CD14-positive monocyte (primary cell): Measurements from ENCODE around the gene ELMO3. TPM values are rescaled to one million over a fixed set of nuclear protein-coding genes. Genes with fewer than 3 reads are reported as not detected.

ENCODE experiments used
- DNase-seq, 3 donors: peaks; one replicate each; pipeline ENCODE4 v3.0.0-alpha.2; 2011 to 2022
- H2AFZ ChIP-seq: 2 replicates; pipeline ENCODE4 v1.6.0; 2012; ENCODE audit warnings: mild to moderate bottlenecking, low read depth, low read length, inconsistent platforms; ENCODE audit not compliant: insufficient read depth, poor library complexity, severe bottlenecking
- H3K27ac ChIP-seq, 2 donors: 1 replicate in 1 of 2; 2 replicates in 1 of 2; pipeline ENCODE4 v1.5.1; 2012 to 2013; ENCODE audit warnings: low read length in 2 of 2, control low read depth in 1 of 2, inconsistent platforms in 1 of 2, low read depth in 1 of 2, mild to moderate bottlenecking in 1 of 2
- H3K27me3 ChIP-seq, 2 donors: one replicate each; pipeline versions ENCODE4 v1.6.0 to v1.6.1; 2011 to 2013; ENCODE audit warnings: low read length in 2 of 2; ENCODE audit not compliant: control insufficient read depth in 2 of 2, insufficient read depth in 2 of 2
- H3K36me3 ChIP-seq, 2 donors: replicated peaks in 1 of 2; 1 replicate in 1 of 2; 2 replicates in 1 of 2; pipeline versions ENCODE4 v1.5.1 to v1.6.1; 2012 to 2013; ENCODE audit warnings: low read length in 2 of 2, control low read depth in 1 of 2, inconsistent platforms in 1 of 2, mild to moderate bottlenecking in 1 of 2; ENCODE audit not compliant: insufficient read depth in 2 of 2, control insufficient read depth in 1 of 2
- H3K4me1 ChIP-seq, 2 donors: 1 replicate in 1 of 2; 2 replicates in 1 of 2; pipeline versions ENCODE4 v1.5.1 to v1.6.1; 2012 to 2013; ENCODE audit warnings: low read length in 2 of 2, control low read depth in 1 of 2, inconsistent platforms in 1 of 2, mild to moderate bottlenecking in 1 of 2, moderate library complexity in 1 of 2; ENCODE audit not compliant: insufficient read depth in 2 of 2, control insufficient read depth in 1 of 2
- H3K4me2 ChIP-seq: replicated peaks from 2 replicates; pipeline ENCODE3; 2012; ENCODE audit warnings: low read length, moderate library complexity, mild to moderate bottlenecking; ENCODE audit not compliant: poor library complexity, severe bottlenecking; ENCODE audit errors: extremely low read depth
- H3K4me3 ChIP-seq, 3 experiments: fragments of 200-600 bp in 1 of 3; sonication (generic) in 1 of 3; replicated peaks in 1 of 3; 1 replicate in 2 of 3; 2 replicates in 1 of 3; pipeline ENCODE4 v1.5.1; 2011 to 2013; ENCODE audit warnings: low read length in 3 of 3, mild to moderate bottlenecking in 3 of 3, control low read depth in 2 of 3, low read depth in 2 of 3, inconsistent platforms in 1 of 3, moderate library complexity in 1 of 3
- H3K79me2 ChIP-seq: 2 replicates; pipeline ENCODE4 v1.6.0; 2012; ENCODE audit warnings: mild to moderate bottlenecking, control low read depth, inconsistent platforms, low read length, moderate library complexity; ENCODE audit not compliant: insufficient read depth
- H3K9ac ChIP-seq: 2 replicates; pipeline ENCODE4 v1.6.0; 2017; ENCODE audit warnings: low read length, mild to moderate bottlenecking; ENCODE audit not compliant: insufficient read depth, poor library complexity, severe bottlenecking
- H3K9me3 ChIP-seq, 2 donors: replicated peaks in 1 of 2; 1 replicate in 1 of 2; 2 replicates in 1 of 2; pipeline versions ENCODE4 v1.5.1 to v1.6.1; 2012 to 2013; ENCODE audit warnings: low read length in 2 of 2, control low read depth in 1 of 2; ENCODE audit not compliant: control insufficient read depth in 1 of 2, insufficient read depth in 1 of 2
- H4K20me1 ChIP-seq: 2 replicates; pipeline ENCODE4 v1.6.0; 2012; ENCODE audit warnings: mild to moderate bottlenecking, low read length, control low read depth, moderate library complexity; ENCODE audit not compliant: insufficient read depth
- H3K27ac Mint-ChIP-seq, 7 donors: one replicate each; pipeline ENCODE4 v1.8.0; 2020; ENCODE audit warnings: mild to moderate bottlenecking in 7 of 7, mixed read lengths in 7 of 7, moderate library complexity in 6 of 7, inconsistent platforms in 2 of 7
- H3K27me3 Mint-ChIP-seq, 3 donors: one replicate each; pipeline ENCODE4 v1.8.0; 2021 to 2022; ENCODE audit warnings: low read depth in 3 of 3, mild to moderate bottlenecking in 3 of 3, mixed read lengths in 3 of 3, moderate library complexity in 3 of 3, inconsistent platforms in 1 of 3
- H3K36me3 Mint-ChIP-seq, 2 donors: one replicate each; pipeline ENCODE4 v1.8.0; 2020; ENCODE audit warnings: mixed read lengths in 2 of 2, inconsistent platforms in 1 of 2, mild to moderate bottlenecking in 1 of 2
- H3K4me1 Mint-ChIP-seq: one replicate; pipeline ENCODE4 v1.8.0; 2020; ENCODE audit warnings: mild to moderate bottlenecking, mixed read lengths
- H3K4me3 Mint-ChIP-seq, 2 donors: one replicate each; pipeline ENCODE4 v1.8.0; 2020; ENCODE audit warnings: mild to moderate bottlenecking in 2 of 2, mixed read lengths in 2 of 2, moderate library complexity in 1 of 2
- H3K9me3 Mint-ChIP-seq, 7 donors: one replicate each; pipeline ENCODE4 v1.8.0; 2020 to 2022; ENCODE audit warnings: mixed read lengths in 7 of 7, mild to moderate bottlenecking in 6 of 7, moderate library complexity in 6 of 7, inconsistent platforms in 2 of 7
- WGBS: methylation state at CpG from one replicate; pipeline ENCODE4 v1.1.5; 2013; ENCODE audit warnings: missing lambda C conversion rate; ENCODE audit not compliant: insufficient coverage; 5-methylcytosine and 5-hydroxymethylcytosine counted together
- intact Hi-C, 2 donors: fragments of 100-400 bp; cut with micrococcal nuclease; formaldehyde crosslinking; loops; one replicate each; pipeline versions ENCODE4 v1.15.0 to v1.15.1; 2023
- polyA plus RNA-seq, 3 donors: library from polyadenylated mRNA; depleted of rRNA in 1 of 3; unstranded in 2 of 3; stranded (reverse) in 1 of 3; fragments of 300-500 nt in 2 of 3; fragments of >200 nt in 1 of 3; fragmentation: Illumina TruSeq in 2 of 3; gene quantifications; 1 replicate in 2 of 3; 2 replicates in 1 of 3; pipeline ENCODE4 v1.2.3, GENCODE V29; 2012 to 2021
- TF ChIP-seq, protein P1 (sequence below): fragments of 200-600 bp; IDR thresholded peaks from one replicate; pipeline ENCODE4 v1.8.0; 2022; ENCODE audit warnings: antibody characterized with exemption, mild to moderate bottlenecking

Gene ELMO3
- polyA plus RNA-seq, 3 donors, result 0.15 to 7.0 TPM; not detected in 1

DNA sequence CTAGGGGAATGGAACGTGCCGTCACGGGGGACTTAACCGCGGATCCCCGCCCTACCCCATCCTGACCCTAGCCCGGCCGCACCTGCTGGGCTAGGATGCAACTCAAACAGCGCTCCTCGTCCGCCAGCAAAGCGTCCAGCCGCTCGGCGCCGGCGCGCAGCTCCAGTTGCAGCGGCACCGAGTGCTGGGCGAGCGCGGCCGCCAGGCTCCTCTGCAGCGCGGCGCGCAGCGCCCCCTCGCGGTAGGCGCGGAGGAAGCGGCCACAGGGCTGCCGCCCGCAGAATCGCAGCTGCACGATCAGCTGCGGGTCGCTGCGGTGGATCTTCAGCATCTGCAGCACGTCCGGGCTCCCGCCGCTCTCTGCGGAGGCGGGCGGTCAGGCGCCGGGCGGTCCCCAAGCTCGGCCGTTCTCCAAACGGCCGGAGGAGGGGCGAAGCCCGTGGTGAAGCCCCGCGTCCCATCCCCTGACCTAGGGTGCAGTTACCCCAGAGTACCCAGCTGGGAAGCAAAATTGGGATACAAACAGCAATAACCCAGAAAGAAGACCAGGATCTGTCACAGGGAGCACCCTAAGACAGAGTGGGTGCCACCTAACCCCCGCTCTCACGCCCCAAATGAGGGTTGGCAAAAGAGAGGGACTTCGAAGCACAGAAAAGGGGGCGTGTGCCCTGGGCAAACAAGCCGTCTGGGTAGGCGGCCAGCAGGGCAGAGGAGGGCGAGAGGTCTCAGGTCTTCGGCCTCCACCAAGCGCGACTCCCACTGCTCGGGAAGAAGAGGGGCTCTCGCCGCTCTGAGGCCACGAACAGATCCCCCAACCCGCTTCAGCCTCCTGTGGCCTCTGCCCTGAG, 43.4 kb upstream of the ELMO3 start:
- Mint-ChIP-seq H3K27me3 (peaks cover 52 to 65% (median 53%) of the 10 kb centered on the region in 3 donors), H3K4me3 (peak overlapping the region; percentile 66 to 85), H3K9me3 (peaks cover 0 to 7% (median 0%) of the 10 kb centered on the region in 7 donors), H3K36me3 (peaks cover 6% of the 10 kb centered on the region in 2 donors), H3K27ac (no peak overlapping the region), H3K4me1 (peaks cover 47% of the 10 kb centered on the region)
- intact Hi-C loops, result loop anchor here (2.0 to 5.0 kb wide), 3 partner anchors 138 to 198 kb away; no protein-coding TSS in a partner anchor
- Histone ChIP-seq H3K4me1 (peaks cover 34 to 45% of the 10 kb centered on the region in 2 donors), H3K4me2 (peak overlapping the region; percentile 67), H3K36me3 (no peaks in the 10 kb centered on the region), H3K27ac (no peak overlapping the region), H3K9ac (no peak overlapping the region), H2AFZ (no peak overlapping the region), H3K9me3 (peaks cover 0 to 5% of the 10 kb centered on the region in 2 donors), H3K4me3 (no peak overlapping the region), H4K20me1 (peaks cover 80% of the 10 kb centered on the region), H3K27me3 (peaks cover 10 to 49% of the 10 kb centered on the region in 2 donors), H3K79me2 (no peaks in the 10 kb centered on the region)
- DNase-seq, result peak; percentile 65 to 75 (median 66)
- TF ChIP-seq, protein P1, sequence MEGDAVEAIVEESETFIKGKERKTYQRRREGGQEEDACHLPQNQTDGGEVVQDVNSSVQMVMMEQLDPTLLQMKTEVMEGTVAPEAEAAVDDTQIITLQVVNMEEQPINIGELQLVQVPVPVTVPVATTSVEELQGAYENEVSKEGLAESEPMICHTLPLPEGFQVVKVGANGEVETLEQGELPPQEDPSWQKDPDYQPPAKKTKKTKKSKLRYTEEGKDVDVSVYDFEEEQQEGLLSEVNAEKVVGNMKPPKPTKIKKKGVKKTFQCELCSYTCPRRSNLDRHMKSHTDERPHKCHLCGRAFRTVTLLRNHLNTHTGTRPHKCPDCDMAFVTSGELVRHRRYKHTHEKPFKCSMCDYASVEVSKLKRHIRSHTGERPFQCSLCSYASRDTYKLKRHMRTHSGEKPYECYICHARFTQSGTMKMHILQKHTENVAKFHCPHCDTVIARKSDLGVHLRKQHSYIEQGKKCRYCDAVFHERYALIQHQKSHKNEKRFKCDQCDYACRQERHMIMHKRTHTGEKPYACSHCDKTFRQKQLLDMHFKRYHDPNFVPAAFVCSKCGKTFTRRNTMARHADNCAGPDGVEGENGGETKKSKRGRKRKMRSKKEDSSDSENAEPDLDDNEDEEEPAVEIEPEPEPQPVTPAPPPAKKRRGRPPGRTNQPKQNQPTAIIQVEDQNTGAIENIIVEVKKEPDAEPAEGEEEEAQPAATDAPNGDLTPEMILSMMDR, result peak; percentile 97
- 18% methylated on average over 74 of the region's 74 CpGs for WGBS

DNA sequence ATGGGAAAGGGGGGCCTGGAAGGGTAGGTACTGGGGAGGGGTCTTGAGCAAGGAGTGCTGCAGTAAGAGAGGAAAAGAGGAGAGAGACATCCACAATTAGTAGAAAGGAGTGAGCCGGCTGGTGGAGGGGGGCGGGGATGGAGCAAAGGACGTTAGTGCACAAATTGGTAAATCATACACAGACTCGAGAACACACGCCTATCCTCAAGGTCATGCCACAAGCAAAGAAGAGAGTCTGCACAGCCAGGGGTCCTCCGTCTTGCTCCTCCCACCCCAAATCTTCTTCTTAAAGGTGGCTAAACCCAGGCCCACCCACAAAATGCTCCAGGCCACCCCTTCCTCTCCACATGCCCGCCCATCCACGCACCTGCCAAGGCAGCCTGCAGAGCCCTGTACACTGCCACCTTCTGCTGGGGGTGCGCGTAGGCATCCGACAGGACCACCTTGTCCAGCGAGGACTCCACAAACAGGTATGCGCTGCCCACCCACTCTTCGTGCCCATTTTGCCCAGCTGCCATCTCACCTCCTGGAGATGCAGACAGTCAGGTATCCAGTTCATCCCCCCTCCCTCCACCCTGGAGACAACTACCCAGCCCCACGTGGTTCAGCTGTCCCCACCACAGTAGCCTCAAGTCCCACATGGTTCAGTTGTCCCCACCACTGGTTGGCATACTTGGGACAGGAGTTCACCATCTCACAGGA, 42.6 kb upstream of the ELMO3 start:
- Mint-ChIP-seq H3K4me1 (peaks cover 49% of the 10 kb centered on the region), H3K9me3 (peaks cover 0 to 8% (median 3%) of the 10 kb centered on the region in 7 donors), H3K36me3 (peaks cover 6% of the 10 kb centered on the region in 2 donors), H3K27me3 (peaks cover 51 to 63% (median 52%) of the 10 kb centered on the region in 3 donors), H3K4me3 (peak overlapping the region in 1 of 2 donors; percentile 42), H3K27ac (no peak overlapping the region)
- Histone ChIP-seq H3K4me2 (no peak overlapping the region), H3K27me3 (peaks cover 5 to 43% of the 10 kb centered on the region in 2 donors), H4K20me1 (peaks cover 76% of the 10 kb centered on the region), H3K79me2 (no peaks in the 10 kb centered on the region), H3K4me1 (peaks cover 36 to 46% of the 10 kb centered on the region in 2 donors), H3K27ac (no peak overlapping the region), H3K4me3 (no peak overlapping the region), H3K36me3 (no peaks in the 10 kb centered on the region), H3K9me3 (peaks cover 0 to 3% of the 10 kb centered on the region in 2 donors), H3K9ac (no peak overlapping the region), H2AFZ (no peak overlapping the region)
- TF ChIP-seq, protein P1, result no peak
- intact Hi-C loops, result loop anchor here (5.0 kb wide), 2 partner anchors 139 to 199 kb away; no protein-coding TSS in a partner anchor
- 82% methylated on average over 13 of the region's 15 CpGs for WGBS
- no peak for DNase-seq
